Measurements from ENCODE around the gene RPS10.

RPS10 gene

DNA sequence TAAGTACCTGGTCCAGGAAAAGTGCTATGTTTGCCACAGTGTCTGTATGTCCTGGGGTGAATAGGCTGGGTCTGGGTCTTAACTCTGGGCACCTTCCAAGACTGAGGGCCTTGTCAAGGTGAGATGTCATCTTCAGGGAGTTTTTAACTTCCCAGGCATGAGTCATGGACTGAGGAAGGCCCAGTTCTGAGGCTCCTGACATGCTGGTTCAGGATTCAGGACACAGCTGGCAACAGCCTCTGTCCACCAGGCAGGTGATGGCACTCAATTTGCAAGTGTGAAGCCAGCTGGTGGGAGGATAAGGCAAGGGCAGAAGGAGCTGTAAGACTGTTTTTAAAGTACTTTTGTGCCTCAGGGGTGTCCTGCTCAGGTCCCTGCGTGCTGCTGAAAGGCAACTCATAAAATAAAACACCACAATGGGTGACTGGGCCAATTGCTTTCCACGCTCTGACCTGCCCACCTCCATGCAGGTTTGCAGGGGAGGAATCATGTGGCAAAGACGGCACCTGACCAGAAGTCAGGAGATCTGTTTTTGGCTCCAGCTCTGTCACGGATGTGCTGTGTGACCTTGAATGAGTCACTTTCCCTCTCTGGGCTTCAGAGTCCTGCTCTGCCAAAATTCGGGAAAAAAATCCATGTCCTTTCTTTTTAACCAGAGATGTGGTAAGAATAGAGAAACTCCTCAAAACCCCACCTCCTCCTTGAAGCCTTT, 35.1 kb upstream of the RPS10 start:
- no peak for TF ChIP-seq GATA3 (IDR thresholded peaks at IDR 0.05; ENCODE audit: low read depth, low read length)
- TF ChIP-seq GATA2 (IDR thresholded peaks at IDR 0.05; ENCODE audit: low read depth, low read length), result no peak

- TF ChIP-seq GATA2 (IDR thresholded peaks at IDR 0.05; ENCODE audit: low read depth, low read length) (no peak), GATA3 (IDR thresholded peaks at IDR 0.05; ENCODE audit: low read depth, low read length) (no peak)
These were observed 34.2 kb upstream of the RPS10 start for GRCh38 chr6:34459899-34460593.

GRCh38 chr6:34457742-34458735, 32.2 kb upstream of the RPS10 start:
- TF ChIP-seq GATA2 (IDR thresholded peaks at IDR 0.05; ENCODE audit: low read depth, low read length), result no peak
- TF ChIP-seq GATA3 (IDR thresholded peaks at IDR 0.05; ENCODE audit: low read depth, low read length), result no peak

DNA sequence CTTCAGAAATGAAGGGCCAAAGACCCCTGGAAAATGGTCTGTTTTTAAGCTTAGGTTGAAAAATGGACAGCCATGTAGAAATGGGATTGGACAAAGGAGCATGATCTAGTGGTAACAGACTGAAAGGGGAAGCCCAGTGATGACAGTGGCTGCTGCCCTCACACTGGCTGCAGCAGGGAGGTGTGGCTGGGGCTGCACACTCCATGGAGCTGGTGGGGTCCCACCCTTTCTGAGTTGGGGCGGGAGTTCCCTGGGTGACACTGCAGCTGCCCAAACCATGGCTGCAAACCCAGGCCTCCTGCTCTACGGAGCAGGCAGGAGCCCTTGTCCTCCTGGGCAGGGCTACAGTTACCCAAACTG, 31.5 kb upstream of the RPS10 start:
- TF ChIP-seq GATA2 (IDR thresholded peaks at IDR 0.05; ENCODE audit: low read depth, low read length) (no peak), GATA3 (IDR thresholded peaks at IDR 0.05; ENCODE audit: low read depth, low read length) (no peak)

GRCh38 chr6:34455831-34456230, 30.0 kb upstream of the RPS10 start:
- TF ChIP-seq GATA2 (IDR thresholded peaks at IDR 0.05; ENCODE audit: low read depth, low read length) (no peak), GATA3 (IDR thresholded peaks at IDR 0.05; ENCODE audit: low read depth, low read length) (no peak)

GRCh38 chr6:34451192-34451591, 25.3 kb upstream of the RPS10 start:
- no peak for TF ChIP-seq GATA3 (IDR thresholded peaks at IDR 0.05; ENCODE audit: low read depth, low read length)
- no peak for TF ChIP-seq GATA2 (IDR thresholded peaks at IDR 0.05; ENCODE audit: low read depth, low read length)

DNA sequence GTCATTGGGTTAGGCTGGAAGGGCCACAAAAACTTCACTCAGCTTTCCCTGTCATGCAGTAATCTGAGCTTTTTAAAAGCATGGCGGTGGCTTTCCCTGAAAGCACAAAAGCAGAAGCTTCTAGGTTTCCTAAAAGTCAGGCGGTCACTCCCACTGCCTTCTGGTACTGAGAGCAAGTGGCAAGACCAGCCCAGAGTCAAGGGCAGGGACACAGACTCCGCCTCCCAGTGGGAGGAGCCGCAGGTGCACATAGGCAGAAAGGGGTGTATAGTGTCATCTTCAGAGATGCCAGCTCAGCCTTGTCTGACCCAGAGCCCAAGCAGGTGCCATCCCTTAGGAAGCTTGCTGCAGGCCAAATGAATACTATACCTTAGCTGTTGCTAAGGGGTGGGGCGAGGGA, 22.0 kb upstream of the RPS10 start:
- TF ChIP-seq GATA2 (IDR thresholded peaks at IDR 0.05; ENCODE audit: low read depth, low read length) (no peak), GATA3 (IDR thresholded peaks at IDR 0.05; ENCODE audit: low read depth, low read length) (no peak)

DNA sequence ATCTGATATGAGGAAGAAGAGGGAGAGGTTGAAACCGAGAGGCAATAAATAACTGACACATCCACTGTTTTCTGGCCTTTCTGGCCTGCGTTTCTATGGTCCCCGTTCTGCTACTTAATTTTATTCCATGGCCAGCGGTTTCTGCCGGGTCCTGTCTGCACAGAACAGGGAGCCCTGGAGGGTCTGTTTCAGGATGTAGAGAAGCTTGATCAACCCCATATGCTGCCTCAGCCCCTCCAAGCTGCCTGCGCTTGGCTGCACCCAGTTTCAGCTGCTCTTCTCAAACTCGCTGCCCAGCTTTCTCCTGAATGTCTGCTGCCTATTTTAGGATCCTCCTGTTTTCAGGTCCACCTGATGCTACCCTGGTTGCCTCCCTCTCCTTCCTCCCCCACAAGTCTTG, 21.5 kb upstream of the RPS10 start:
- TF ChIP-seq GATA2 (IDR thresholded peaks at IDR 0.05; ENCODE audit: low read depth, low read length) (no peak), GATA3 (IDR thresholded peaks at IDR 0.05; ENCODE audit: low read depth, low read length) (no peak)

DNA sequence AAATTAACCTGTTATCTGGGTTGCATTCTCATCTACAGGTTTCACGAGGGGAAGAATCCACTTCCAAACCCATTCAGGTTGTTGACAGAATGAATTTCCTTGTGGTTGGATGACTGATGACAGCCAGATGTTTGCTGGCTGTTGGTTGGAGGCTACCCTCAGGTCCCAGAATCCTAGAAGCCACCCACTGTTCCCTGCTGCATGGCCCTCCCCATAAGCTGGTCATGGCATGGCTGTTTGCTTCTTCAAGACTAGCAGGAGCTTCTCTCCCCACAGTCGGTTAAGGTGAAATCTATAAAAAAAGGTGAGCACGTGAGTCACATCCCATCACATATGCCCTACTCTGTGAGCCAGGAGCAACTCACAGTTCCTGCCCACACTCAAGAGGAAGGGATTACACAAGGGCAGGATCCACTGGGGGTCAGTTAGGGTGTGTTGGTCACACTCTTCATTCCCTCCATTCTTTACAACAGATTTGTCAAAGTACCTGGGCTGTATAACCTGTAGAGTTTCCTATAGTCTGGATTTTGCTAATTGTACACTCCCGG, 19.5 kb upstream of the RPS10 start:
- TF ChIP-seq GATA3 (IDR thresholded peaks at IDR 0.05; ENCODE audit: low read depth, low read length), result no peak
- TF ChIP-seq GATA2 (IDR thresholded peaks at IDR 0.05; ENCODE audit: low read depth, low read length), result no peak

DNA sequence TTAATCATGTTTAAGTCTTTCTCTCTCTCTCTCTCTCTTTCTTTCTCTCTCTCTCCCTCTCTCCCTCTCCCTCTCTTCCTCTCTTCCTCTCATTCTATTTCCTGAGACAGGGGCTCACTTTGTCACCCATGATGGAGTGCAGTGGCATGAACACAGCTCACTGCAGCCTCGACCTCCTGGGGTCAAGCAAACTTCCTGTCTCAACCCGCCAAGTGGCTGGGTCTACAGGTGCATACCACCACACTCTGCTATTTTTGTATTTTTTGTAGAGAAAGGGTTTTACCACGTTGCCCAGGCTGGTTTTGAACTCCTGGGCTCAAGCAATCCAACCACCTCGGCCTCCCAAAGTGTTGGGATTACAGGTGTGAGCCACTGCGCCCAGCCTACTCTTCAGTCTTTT, 15.7 kb upstream of the RPS10 start:
- TF ChIP-seq GATA3 (IDR thresholded peaks at IDR 0.05; ENCODE audit: low read depth, low read length), result no peak
- TF ChIP-seq GATA2 (IDR thresholded peaks at IDR 0.05; ENCODE audit: low read depth, low read length), result no peak

DNA sequence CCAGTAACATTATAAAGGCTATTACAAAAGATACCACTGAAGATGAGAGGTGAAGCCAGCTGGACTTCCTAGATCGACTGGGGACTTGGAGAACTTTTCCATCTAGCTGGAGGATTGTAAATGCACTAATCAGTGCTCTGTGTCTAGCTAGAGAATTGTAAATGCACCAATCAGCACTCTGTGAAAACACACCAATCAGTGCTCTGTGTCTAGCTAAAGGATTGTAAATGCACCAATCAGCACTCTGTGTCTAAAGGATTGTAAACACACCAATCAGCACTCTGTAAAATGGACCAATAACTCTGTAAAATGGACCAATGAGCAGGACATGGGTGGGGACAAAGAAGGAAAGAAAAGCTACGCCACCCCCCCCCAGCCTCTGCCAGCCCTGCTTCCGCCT, 13.6 kb upstream of the RPS10 start:
- no peak for TF ChIP-seq GATA3 (IDR thresholded peaks at IDR 0.05; ENCODE audit: low read depth, low read length)
- no peak for TF ChIP-seq GATA2 (IDR thresholded peaks at IDR 0.05; ENCODE audit: low read depth, low read length)

GRCh38 chr6:34438705-34439104, 12.8 kb upstream of the RPS10 start:
- TF ChIP-seq GATA3 (IDR thresholded peaks at IDR 0.05; ENCODE audit: low read depth, low read length) (no peak), GATA2 (IDR thresholded peaks at IDR 0.05; ENCODE audit: low read depth, low read length) (no peak)

GRCh38 chr6:34437644-34437970, 11.7 kb upstream of the RPS10 start:
- TF ChIP-seq GATA3 (IDR thresholded peaks at IDR 0.05; ENCODE audit: low read depth, low read length) (no peak), GATA2 (IDR thresholded peaks at IDR 0.05; ENCODE audit: low read depth, low read length) (no peak)

All from SH-SY5Y (cell line).